ENCODE data around the gene MYO1H.

The MYO1H gene

GRCh38 chr12:109382031-109382430 lies 34.3 kb downstream of the MYO1H start (continued):
- TF ChIP-seq ZNF302 (tag by site-specific recombination; IDR thresholded peaks at IDR 0.05; ENCODE audit: low read depth) = no peak
- TF ChIP-seq TCF7L2 (IDR thresholded peaks at IDR 0.05; ENCODE audit: borderline replicate concordance, low read depth, low read length) = no peak
- no peak for TF ChIP-seq SETDB1 (IDR thresholded peaks at IDR 0.05; ENCODE audit: insufficient read length, low read length)
- TF ChIP-seq ZBTB8A (tag by site-specific recombination; IDR thresholded peaks at IDR 0.05) = no peak
- no peak for TF ChIP-seq ZSCAN30 (tag by site-specific recombination; IDR thresholded peaks at IDR 0.05)
- no peak for TF ChIP-seq ZNF561 (tag by site-specific recombination; IDR thresholded peaks at IDR 0.05; ENCODE audit: borderline replicate concordance)
- no peak for TF ChIP-seq ZNF211 (tag by site-specific recombination; IDR thresholded peaks at IDR 0.05; ENCODE audit: low read depth)
- TF ChIP-seq SCRT2 (tag by site-specific recombination; IDR thresholded peaks at IDR 0.05) = no peak

GRCh38 chr12:109383240-109383639 lies 35.5 kb downstream of the MYO1H start:
- Histone ChIP-seq H3K4me1 (ENCODE audit: control insufficient read depth, insufficient read depth, low read length) (no peaks in the 10 kb centered on the region), H3K4me3 (ENCODE audit: low read depth, low read length) (no peak overlapping the region), H3K36me3 (ENCODE audit: control insufficient read depth in 2 of 2, insufficient read depth in 1 of 2, low read length in 2 of 2) (no peaks in the 10 kb centered on the region), H3K9me3 (ENCODE audit: control insufficient read depth, insufficient read depth, low read depth, low read length) (no peaks in the 10 kb centered on the region), H3K27ac (ENCODE audit: extremely low read depth, low read depth, low read length) (no peak overlapping the region)
- TF ChIP-seq GLI4 (tag by site-specific recombination; IDR thresholded peaks at IDR 0.05) (no peak), ZNF514 (tag by site-specific recombination; IDR thresholded peaks at IDR 0.05) (no peak), ZNF768 (tag by site-specific recombination; IDR thresholded peaks at IDR 0.05) (no peak), ZNF391 (tag by site-specific recombination; IDR thresholded peaks at IDR 0.05; ENCODE audit: borderline replicate concordance, low read depth) (no peak), ZNF704 (tag by site-specific recombination; IDR thresholded peaks at IDR 0.05) (no peak)
- ChIA-PET CTCF (interaction anchor here (0.7 to 4.2 kb wide), 3 partner anchors 11 to 121 kb away, joined by 3 to 42 read pairs (median 11); no protein-coding TSS in a partner anchor), POLR2A (no interaction called here)

GRCh38 chr12:109385339-109386058 lies 37.8 kb downstream of the MYO1H start:
- POLR2A ChIA-PET = interaction anchor here (0.5 kb wide), 1 partner anchor 34 kb away, joined by 4 read pairs; no protein-coding TSS in a partner anchor
- no peak for TF ChIP-seq ZSCAN16 (tag by site-specific recombination; IDR thresholded peaks at IDR 0.05)
- TF ChIP-seq OVOL3 (tag by site-specific recombination; IDR thresholded peaks at IDR 0.05) = no peak
- no peak for TF ChIP-seq ZNF704 (tag by site-specific recombination; IDR thresholded peaks at IDR 0.05)
- no peak for TF ChIP-seq TRIM28 (IDR thresholded peaks at IDR 0.05; ENCODE audit: borderline replicate concordance, low read length)
- TF ChIP-seq EGR2 (tag by site-specific recombination; IDR thresholded peaks at IDR 0.05; ENCODE audit: low read depth) = no peak
- TF ChIP-seq ZSCAN23 (tag by site-specific recombination; IDR thresholded peaks at IDR 0.05) = no peak
- no peak for TF ChIP-seq SETDB1 (IDR thresholded peaks at IDR 0.05; ENCODE audit: insufficient read length, low read length)
- TF ChIP-seq SCRT1 (tag by site-specific recombination; IDR thresholded peaks at IDR 0.05; ENCODE audit: borderline replicate concordance) = no peak
- no peak for TF ChIP-seq ZBTB48 (tag by site-specific recombination; IDR thresholded peaks at IDR 0.05)
- no peak for TF ChIP-seq ZNF639 (tag by site-specific recombination; IDR thresholded peaks at IDR 0.05)
- TF ChIP-seq AEBP2 (tag by site-specific recombination; IDR thresholded peaks at IDR 0.05; ENCODE audit: borderline replicate concordance) = no peak
- no peak for TF ChIP-seq ZSCAN30 (tag by site-specific recombination; IDR thresholded peaks at IDR 0.05)
- TF ChIP-seq ZNF362 (tag by site-specific recombination; IDR thresholded peaks at IDR 0.05) = peak; percentile 79; the same call in 1 of the 2 replicates
- TF ChIP-seq ZNF214 (tag by site-specific recombination; IDR thresholded peaks at IDR 0.05; ENCODE audit: borderline replicate concordance) = no peak
- peak; percentile 31; the same call in 1 of the 2 replicates for TF ChIP-seq KLF10 (tag by site-specific recombination; IDR thresholded peaks at IDR 0.05)
- no peak for TF ChIP-seq ZNF266 (tag by site-specific recombination; IDR thresholded peaks at IDR 0.05; ENCODE audit: low read depth)

More at GRCh38 chr12:109385339-109386058, 37.8 kb downstream of the MYO1H start:
- Histone ChIP-seq H3K36me3 (ENCODE audit: control insufficient read depth in 2 of 2, insufficient read depth in 1 of 2, low read length in 2 of 2) (no peaks in the 10 kb centered on the region), H3K27ac (ENCODE audit: extremely low read depth, low read depth, low read length) (no peak overlapping the region), H3K4me3 (ENCODE audit: low read depth, low read length) (no peak overlapping the region), H3K9me3 (ENCODE audit: control insufficient read depth, insufficient read depth, low read depth, low read length) (no peaks in the 10 kb centered on the region), H3K4me1 (ENCODE audit: control insufficient read depth, insufficient read depth, low read length) (no peaks in the 10 kb centered on the region)
- CTCF ChIA-PET = interaction anchor here (0.6 to 4.2 kb wide), 22 partner anchors 9 to 323 kb away, joined by 3 to 52 read pairs (median 4); partner anchors contain the start of gene MYO1H
